Measurements from ENCODE around the gene NEDD1. TPM values are rescaled to one million over a fixed set of nuclear protein-coding genes. Genes with fewer than 3 reads are reported as not detected.

NEDD1 gene
- total RNA-seq, 1 experiment from 2014 or later = 43.4 TPM

DNA sequence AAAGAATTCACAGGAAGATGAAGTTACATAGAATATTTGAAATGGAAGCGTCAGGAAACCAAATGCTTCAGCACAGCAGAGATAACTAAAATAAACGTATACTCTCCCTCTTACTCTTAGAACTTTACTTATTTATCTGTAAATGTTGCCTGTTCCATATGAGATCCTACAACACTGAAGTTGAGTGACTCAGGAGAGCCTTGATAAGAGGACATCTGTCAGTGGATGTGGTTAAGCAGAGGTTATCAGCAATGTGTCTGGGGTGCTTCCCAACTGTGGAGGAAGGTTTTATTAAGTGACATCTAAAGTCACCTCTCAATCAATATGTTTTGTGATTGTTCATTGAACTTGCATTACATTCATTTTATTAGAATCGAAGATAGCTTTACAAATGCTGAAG, 81.9 kb downstream of the NEDD1 start:
- no peaks in the 10 kb centered on the region for H3K79me2 ChIP-seq (ENCODE audit: low read length)
- H3K36me3 ChIP-seq (ENCODE audit: low read depth, low read length) = no peaks in the 10 kb centered on the region
- no peaks in the 10 kb centered on the region for H3K9me2 ChIP-seq (replicated peaks; ENCODE audit: low read length)
- H3K27ac ChIP-seq (ENCODE audit: low read length) = no peak overlapping the region
- H2AFZ ChIP-seq (ENCODE audit: low read length) = no peak overlapping the region
- ChIA-PET CTCF (interaction anchor here (0.7 to 1.1 kb wide), 2 partner anchors 162 to 1408 kb away, joined by 3 read pairs; no protein-coding TSS in a partner anchor), POLR2A (ENCODE audit: unreplicated experiment) (interaction anchor here (0.5 kb wide), 1 partner anchor 347 kb away, joined by 4 read pairs; no protein-coding TSS in a partner anchor)
- no peak overlapping the region for H3K9ac ChIP-seq (ENCODE audit: low read length)
- H4K20me1 ChIP-seq (ENCODE audit: low read length) = no peaks in the 10 kb centered on the region
- H3K4me1 ChIP-seq (ENCODE audit: insufficient read depth, low read length) = peaks cover 9% of the 10 kb centered on the region
- ATAC-seq (no peak), DNase-seq (no peak)
- no peak for TF ChIP-seq EZH2phosphoT487 (IDR thresholded peaks at IDR 0.05; ENCODE audit: borderline replicate concordance, low read length)
- TF ChIP-seq, protein P1, sequence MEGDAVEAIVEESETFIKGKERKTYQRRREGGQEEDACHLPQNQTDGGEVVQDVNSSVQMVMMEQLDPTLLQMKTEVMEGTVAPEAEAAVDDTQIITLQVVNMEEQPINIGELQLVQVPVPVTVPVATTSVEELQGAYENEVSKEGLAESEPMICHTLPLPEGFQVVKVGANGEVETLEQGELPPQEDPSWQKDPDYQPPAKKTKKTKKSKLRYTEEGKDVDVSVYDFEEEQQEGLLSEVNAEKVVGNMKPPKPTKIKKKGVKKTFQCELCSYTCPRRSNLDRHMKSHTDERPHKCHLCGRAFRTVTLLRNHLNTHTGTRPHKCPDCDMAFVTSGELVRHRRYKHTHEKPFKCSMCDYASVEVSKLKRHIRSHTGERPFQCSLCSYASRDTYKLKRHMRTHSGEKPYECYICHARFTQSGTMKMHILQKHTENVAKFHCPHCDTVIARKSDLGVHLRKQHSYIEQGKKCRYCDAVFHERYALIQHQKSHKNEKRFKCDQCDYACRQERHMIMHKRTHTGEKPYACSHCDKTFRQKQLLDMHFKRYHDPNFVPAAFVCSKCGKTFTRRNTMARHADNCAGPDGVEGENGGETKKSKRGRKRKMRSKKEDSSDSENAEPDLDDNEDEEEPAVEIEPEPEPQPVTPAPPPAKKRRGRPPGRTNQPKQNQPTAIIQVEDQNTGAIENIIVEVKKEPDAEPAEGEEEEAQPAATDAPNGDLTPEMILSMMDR (conservative IDR thresholded peaks at IDR 0.05; ENCODE audit: low read depth, low read length) = no peak
- TF ChIP-seq EZH2 (IDR thresholded peaks at IDR 0.05; ENCODE audit: low read length, unreplicated experiment) = no peak
- H3K27me3 ChIP-seq (ENCODE audit: low read length) = peaks cover 31% of the 10 kb centered on the region
- no peaks in the 10 kb centered on the region for H3F3A ChIP-seq (ENCODE audit: low read length, unreplicated experiment)
- no peak overlapping the region for H3K4me2 ChIP-seq (ENCODE audit: low read length)
- BruUV-seq (replicated peaks) = no TSS peak
- H3K4me3 ChIP-seq (ENCODE audit: low read length) = no peak overlapping the region
- H3K9me3 ChIP-seq (ENCODE audit: low read length) = no peaks in the 10 kb centered on the region
- intact Hi-C loops (cut with micrococcal nuclease) = no loop called here

DNA sequence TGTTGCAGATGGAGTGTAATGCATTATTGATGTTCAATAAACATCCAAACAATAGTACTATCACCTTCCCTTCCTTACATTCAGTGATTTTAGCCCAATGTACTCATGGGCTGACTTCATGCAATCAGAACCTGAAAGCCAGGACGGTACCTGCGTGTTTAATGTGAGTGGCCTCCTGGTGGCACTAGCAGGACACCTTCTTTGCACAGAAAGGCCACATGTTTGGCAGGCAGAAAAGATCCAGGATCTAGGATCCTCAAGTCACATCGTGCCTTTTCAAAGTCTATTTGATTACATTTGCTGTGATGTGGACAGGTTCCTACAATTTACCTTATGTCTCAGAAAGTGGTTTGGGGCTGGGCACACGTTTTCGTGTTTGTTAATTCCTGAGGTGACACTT, 82.9 kb downstream of the NEDD1 start:
- peak; percentile 78 for DNase-seq
- POLR2A ChIA-PET (ENCODE audit: unreplicated experiment) = no interaction called here
- no TSS peak for BruUV-seq (replicated peaks)

DNA sequence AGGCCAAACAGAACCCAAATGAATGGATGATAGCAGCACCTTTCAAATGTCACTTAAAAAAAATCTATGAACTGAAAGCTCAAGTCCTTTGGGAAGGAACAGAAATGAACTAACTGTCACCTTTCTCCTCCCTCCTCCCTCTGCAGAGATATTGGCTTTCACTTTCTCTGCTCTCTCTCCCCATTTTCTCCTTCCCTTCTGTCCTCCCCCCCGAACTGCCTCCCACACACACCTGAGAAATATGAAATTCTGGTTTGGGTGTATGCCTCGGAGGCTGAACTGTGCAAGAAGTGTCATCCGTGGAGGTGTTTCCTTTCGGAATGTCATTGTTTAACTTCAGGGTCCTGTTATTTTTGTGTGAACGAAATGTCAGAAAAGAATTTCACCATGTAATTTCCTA, 87.8 kb downstream of the NEDD1 start:
- ChIA-PET CTCF (no interaction called here), POLR2A (ENCODE audit: unreplicated experiment) (no interaction called here)
- BruUV-seq (replicated peaks) = no TSS peak
- H3F3A ChIP-seq (ENCODE audit: low read length, unreplicated experiment) = no peaks in the 10 kb centered on the region
- TF ChIP-seq EZH2phosphoT487 (IDR thresholded peaks at IDR 0.05; ENCODE audit: borderline replicate concordance, low read length) = no peak
- TF ChIP-seq, protein P1 (conservative IDR thresholded peaks at IDR 0.05; ENCODE audit: low read depth, low read length) = no peak
- no peak for TF ChIP-seq EZH2 (IDR thresholded peaks at IDR 0.05; ENCODE audit: low read length, unreplicated experiment)
- intact Hi-C loops (cut with micrococcal nuclease) = no loop called here
- no peaks in the 10 kb centered on the region for H3K79me2 ChIP-seq (ENCODE audit: low read length)
- no peak for ATAC-seq
- no peak overlapping the region for H3K4me3 ChIP-seq (ENCODE audit: low read length)
- H3K9ac ChIP-seq (ENCODE audit: low read length) = no peak overlapping the region
- no peaks in the 10 kb centered on the region for H3K4me1 ChIP-seq (ENCODE audit: insufficient read depth, low read length)
- H3K27ac ChIP-seq (ENCODE audit: low read length) = no peak overlapping the region
- no peaks in the 10 kb centered on the region for H3K9me3 ChIP-seq (ENCODE audit: low read length)
- H3K4me2 ChIP-seq (ENCODE audit: low read length) = no peak overlapping the region
- H4K20me1 ChIP-seq (ENCODE audit: low read length) = no peaks in the 10 kb centered on the region
- peaks cover 90% of the 10 kb centered on the region for H3K27me3 ChIP-seq (ENCODE audit: low read length)
- H3K9me2 ChIP-seq (replicated peaks; ENCODE audit: low read length) = no peaks in the 10 kb centered on the region
- DNase-seq = no peak
- H2AFZ ChIP-seq (ENCODE audit: low read length) = no peak overlapping the region
- H3K36me3 ChIP-seq (ENCODE audit: low read depth, low read length) = no peaks in the 10 kb centered on the region

More for the DNA sequence above, 82.9 kb downstream of the NEDD1 start:
- TF ChIP-seq, protein P1 (conservative IDR thresholded peaks at IDR 0.05; ENCODE audit: low read depth, low read length) = peak; percentile 89
- TF ChIP-seq EZH2phosphoT487 (IDR thresholded peaks at IDR 0.05; ENCODE audit: borderline replicate concordance, low read length) = no peak
- TF ChIP-seq EZH2 (IDR thresholded peaks at IDR 0.05; ENCODE audit: low read length, unreplicated experiment) = no peak
- H3K36me3 ChIP-seq (ENCODE audit: low read depth, low read length) = no peaks in the 10 kb centered on the region
- no peaks in the 10 kb centered on the region for H3K9me3 ChIP-seq (ENCODE audit: low read length)
- no peak overlapping the region for H3K4me2 ChIP-seq (ENCODE audit: low read length)
- H3K9me2 ChIP-seq (replicated peaks; ENCODE audit: low read length) = no peaks in the 10 kb centered on the region
- H3K4me1 ChIP-seq (ENCODE audit: insufficient read depth, low read length) = peaks cover 9% of the 10 kb centered on the region
- H3K9ac ChIP-seq (ENCODE audit: low read length) = no peak overlapping the region
- H3K27ac ChIP-seq (ENCODE audit: low read length) = no peak overlapping the region
- no peaks in the 10 kb centered on the region for H4K20me1 ChIP-seq (ENCODE audit: low read length)
- H2AFZ ChIP-seq (ENCODE audit: low read length) = no peak overlapping the region
- intact Hi-C loops (cut with micrococcal nuclease) = loop anchor here (1.0 kb wide), 1 partner anchor 1013 kb away; no protein-coding TSS in a partner anchor
- CTCF ChIA-PET = no interaction called here
- peak; percentile 62 for ATAC-seq
- H3K4me3 ChIP-seq (ENCODE audit: low read length) = no peak overlapping the region
- no peaks in the 10 kb centered on the region for H3K79me2 ChIP-seq (ENCODE audit: low read length)
- H3F3A ChIP-seq (ENCODE audit: low read length, unreplicated experiment) = no peaks in the 10 kb centered on the region
- peaks cover 41% of the 10 kb centered on the region for H3K27me3 ChIP-seq (ENCODE audit: low read length)

All from PC-3 (cell line).